ENCODE data around the gene HOXB3. TPM values are rescaled to one million over a fixed set of nuclear protein-coding genes. Genes with fewer than 3 reads are reported as not detected.

Gene HOXB3
- total RNA-seq, 1 experiment from 2014 or later = 6.0 TPM

DNA sequence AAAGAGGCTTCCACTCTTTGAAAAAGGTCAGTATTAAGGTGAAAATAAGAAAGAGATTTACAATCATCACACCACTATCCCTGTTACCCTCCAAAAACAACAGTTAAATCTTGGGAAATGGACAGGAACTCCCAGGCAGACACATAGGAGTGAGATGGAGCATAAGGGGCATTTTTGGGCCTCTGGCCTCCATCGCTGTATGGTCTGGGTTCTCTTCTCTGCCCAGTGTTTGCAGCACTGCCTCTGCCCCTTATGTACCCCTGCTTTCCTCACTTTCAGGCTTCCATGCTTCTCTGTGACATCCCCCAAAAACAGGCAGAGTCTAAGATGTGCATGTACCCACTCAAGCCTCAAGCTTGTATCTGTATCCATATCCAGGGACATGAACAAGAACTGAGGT, 44.5 kb downstream of the HOXB3 start:
- no peak for TF ChIP-seq EZH2phosphoT487 (IDR thresholded peaks at IDR 0.05; ENCODE audit: borderline replicate concordance, low read length)
- TF ChIP-seq EZH2 (IDR thresholded peaks at IDR 0.05; ENCODE audit: low read length, unreplicated experiment) = no peak
- TF ChIP-seq CTCF (conservative IDR thresholded peaks at IDR 0.05; ENCODE audit: low read depth, low read length) = no peak
- Histone ChIP-seq H3K9me3 (ENCODE audit: low read length) (no peaks in the 10 kb centered on the region), H3K27ac (ENCODE audit: low read length) (no peak overlapping the region), H3K4me2 (ENCODE audit: low read length) (no peak overlapping the region), H3F3A (ENCODE audit: low read length, unreplicated experiment) (no peaks in the 10 kb centered on the region), H3K36me3 (ENCODE audit: low read depth, low read length) (no peaks in the 10 kb centered on the region), H3K4me3 (ENCODE audit: low read length) (no peak overlapping the region), H4K20me1 (ENCODE audit: low read length) (no peaks in the 10 kb centered on the region), H3K9me2 (replicated peaks; ENCODE audit: low read length) (no peaks in the 10 kb centered on the region), H3K9ac (ENCODE audit: low read length) (no peak overlapping the region), H3K79me2 (ENCODE audit: low read length) (no peaks in the 10 kb centered on the region), H2AFZ (ENCODE audit: low read length) (no peak overlapping the region), H3K27me3 (ENCODE audit: low read length) (no peaks in the 10 kb centered on the region), H3K4me1 (ENCODE audit: insufficient read depth, low read length) (no peaks in the 10 kb centered on the region)
- DNase-seq (no peak), ATAC-seq (no peak)
- no TSS peak for BruUV-seq (replicated peaks)
- ChIA-PET POLR2A (ENCODE audit: unreplicated experiment) (no interaction called here), CTCF (no interaction called here)
- intact Hi-C loops (cut with micrococcal nuclease) = no loop called here

DNA sequence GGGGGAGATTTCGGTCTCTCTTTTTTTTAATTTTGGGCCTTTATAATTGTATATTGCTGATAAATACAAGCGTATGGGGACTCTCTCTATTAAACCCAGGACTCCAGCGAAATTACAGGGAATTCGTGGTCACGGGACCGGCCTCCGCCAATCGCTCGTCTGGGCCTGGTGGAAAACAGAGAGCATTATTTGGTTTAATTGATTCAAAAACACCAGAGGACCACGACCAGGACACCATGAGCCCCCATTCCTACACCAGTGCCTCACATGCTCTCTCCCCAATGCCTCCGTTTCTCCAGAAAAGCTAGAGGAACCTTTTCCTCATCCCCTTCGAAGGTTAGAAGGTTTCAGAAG, 45.0 kb downstream of the HOXB3 start, which contains the start of gene HOXB2:
Gene HOXB2 (minus strand): TSS at position 88 of the 354 bp plus-strand sequence. CDS start 198 bp downstream, outside the sequence.
- no peak for TF ChIP-seq EZH2phosphoT487 (IDR thresholded peaks at IDR 0.05; ENCODE audit: borderline replicate concordance, low read length)
- TF ChIP-seq EZH2 (IDR thresholded peaks at IDR 0.05; ENCODE audit: low read length, unreplicated experiment) = no peak
- no peak for TF ChIP-seq CTCF (conservative IDR thresholded peaks at IDR 0.05; ENCODE audit: low read depth, low read length)
- Histone ChIP-seq H3K4me2 (ENCODE audit: low read length) (peak within 1 kb of the TSS; percentile 76), H3K4me1 (ENCODE audit: insufficient read depth, low read length) (no peaks in the 10 kb centered on the region), H3K27me3 (ENCODE audit: low read length) (no peaks in the 10 kb centered on the region), H3K9ac (ENCODE audit: low read length) (no peak within 1 kb of the TSS), H3F3A (ENCODE audit: low read length, unreplicated experiment) (no peaks in the 10 kb centered on the region), H3K9me2 (replicated peaks; ENCODE audit: low read length) (no peaks in the 10 kb centered on the region), H4K20me1 (ENCODE audit: low read length) (no peaks in the 10 kb centered on the region), H3K4me3 (ENCODE audit: low read length) (peak within 1 kb of the TSS; percentile 63; the same call in 1 of the 2 replicates), H2AFZ (ENCODE audit: low read length) (peak within 1 kb of the TSS; percentile 81; the same call in 1 of the 2 replicates), H3K27ac (ENCODE audit: low read length) (no peak within 1 kb of the TSS), H3K9me3 (ENCODE audit: low read length) (no peaks in the 10 kb centered on the region), H3K36me3 (ENCODE audit: low read depth, low read length) (no peaks in the 10 kb centered on the region), H3K79me2 (ENCODE audit: low read length) (no peaks in the 10 kb centered on the region)
- intact Hi-C loops (cut with micrococcal nuclease) = no loop called here
- BruUV-seq (replicated peaks) = no TSS peak
- no peak for ATAC-seq
- CTCF ChIA-PET = no interaction called here
- POLR2A ChIA-PET (ENCODE audit: unreplicated experiment) = no interaction called here
- no peak for DNase-seq

DNA sequence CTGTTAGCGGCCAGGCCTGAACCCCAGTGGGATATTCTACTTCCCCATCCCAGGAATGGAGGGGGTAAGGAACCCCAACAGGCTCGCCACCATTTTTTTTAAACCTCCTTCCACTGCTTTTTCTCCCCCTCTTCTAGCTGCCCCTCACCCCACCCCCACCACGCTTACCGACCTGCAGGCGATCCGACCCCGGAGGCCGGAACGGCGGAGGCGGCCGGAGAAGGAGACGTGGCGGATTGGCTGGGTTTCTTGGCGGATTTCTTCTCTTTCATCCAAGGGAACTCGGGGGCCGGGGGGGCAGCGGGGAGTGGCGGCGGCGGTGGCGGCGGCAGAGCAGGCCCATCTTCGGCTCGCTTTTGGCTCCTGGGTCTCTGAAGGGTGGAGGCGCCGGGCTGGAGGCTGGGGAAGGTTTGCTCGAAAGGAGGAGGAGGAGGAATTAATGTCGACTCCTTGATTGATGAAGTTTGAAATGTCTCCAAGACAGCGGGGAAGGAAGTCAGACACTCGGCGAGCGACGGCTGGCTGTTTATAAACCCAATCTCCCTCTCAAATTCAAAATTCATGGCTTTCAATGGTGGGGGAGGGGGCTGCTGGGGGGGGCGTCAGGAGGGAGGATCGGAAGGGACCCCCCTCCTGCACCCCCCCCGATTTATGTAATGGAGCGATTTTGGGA, 45.6 kb downstream of the HOXB3 start:
- ATAC-seq = no peak
- H2AFZ ChIP-seq (ENCODE audit: low read length) = no peak overlapping the region
- H3K9me2 ChIP-seq (replicated peaks; ENCODE audit: low read length) = no peaks in the 10 kb centered on the region
- H3K36me3 ChIP-seq (ENCODE audit: low read depth, low read length) = no peaks in the 10 kb centered on the region
- no peaks in the 10 kb centered on the region for H3K27me3 ChIP-seq (ENCODE audit: low read length)
- H3K79me2 ChIP-seq (ENCODE audit: low read length) = no peaks in the 10 kb centered on the region
- TF ChIP-seq EZH2 (IDR thresholded peaks at IDR 0.05; ENCODE audit: low read length, unreplicated experiment) (no peak), CTCF (conservative IDR thresholded peaks at IDR 0.05; ENCODE audit: low read depth, low read length) (no peak), EZH2phosphoT487 (IDR thresholded peaks at IDR 0.05; ENCODE audit: borderline replicate concordance, low read length) (no peak)
- no peaks in the 10 kb centered on the region for H3F3A ChIP-seq (ENCODE audit: low read length, unreplicated experiment)
- no peak for DNase-seq
- H3K4me3 ChIP-seq (ENCODE audit: low read length) = no peak overlapping the region
- no peaks in the 10 kb centered on the region for H4K20me1 ChIP-seq (ENCODE audit: low read length)
- H3K4me1 ChIP-seq (ENCODE audit: insufficient read depth, low read length) = no peaks in the 10 kb centered on the region
- no peaks in the 10 kb centered on the region for H3K9me3 ChIP-seq (ENCODE audit: low read length)
- H3K27ac ChIP-seq (ENCODE audit: low read length) = no peak overlapping the region
- no TSS peak for BruUV-seq (replicated peaks)
- H3K9ac ChIP-seq (ENCODE audit: low read length) = no peak overlapping the region
- H3K4me2 ChIP-seq (ENCODE audit: low read length) = no peak overlapping the region
- CTCF ChIA-PET = no interaction called here
- POLR2A ChIA-PET (ENCODE audit: unreplicated experiment) = no interaction called here
- intact Hi-C loops (cut with micrococcal nuclease) = no loop called here
